Measurements from ENCODE around the gene TULP4. TPM values are rescaled to one million over a fixed set of nuclear protein-coding genes. Genes with fewer than 3 reads are reported as not detected.
A peak's percentile ranks its signal among the peaks of the same experiment; 100 is the strongest.

TULP4 gene
- total RNA-seq, 4 donors from 2014 or later = 76.7 to 118 (median 95.7) TPM

DNA sequence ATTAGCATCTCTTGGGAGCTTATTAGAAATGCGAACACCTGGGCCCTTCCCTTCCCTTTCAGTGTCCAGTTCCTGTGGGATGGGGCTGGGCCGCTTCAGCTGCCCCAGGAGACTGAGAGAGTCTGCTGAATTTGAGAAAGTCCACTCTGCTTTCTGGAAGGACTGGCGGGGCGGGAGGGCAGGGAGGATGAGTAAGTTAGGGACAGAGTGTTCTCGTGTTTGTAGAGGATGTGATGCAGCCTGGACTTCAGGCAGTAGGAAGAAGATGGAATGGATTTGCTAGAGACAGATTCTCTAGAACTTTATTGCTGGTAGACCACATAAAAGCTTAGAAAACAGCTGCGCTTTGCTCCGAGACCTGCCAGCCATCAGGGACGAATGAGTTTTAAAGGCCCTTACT lies 1.1 kb upstream of the TULP4 start:
- DNase-seq (ENCODE audit: low spot score) (no peak), ATAC-seq (ENCODE audit: low FRiP score) (no peak)
- TF ChIP-seq, protein P1, sequence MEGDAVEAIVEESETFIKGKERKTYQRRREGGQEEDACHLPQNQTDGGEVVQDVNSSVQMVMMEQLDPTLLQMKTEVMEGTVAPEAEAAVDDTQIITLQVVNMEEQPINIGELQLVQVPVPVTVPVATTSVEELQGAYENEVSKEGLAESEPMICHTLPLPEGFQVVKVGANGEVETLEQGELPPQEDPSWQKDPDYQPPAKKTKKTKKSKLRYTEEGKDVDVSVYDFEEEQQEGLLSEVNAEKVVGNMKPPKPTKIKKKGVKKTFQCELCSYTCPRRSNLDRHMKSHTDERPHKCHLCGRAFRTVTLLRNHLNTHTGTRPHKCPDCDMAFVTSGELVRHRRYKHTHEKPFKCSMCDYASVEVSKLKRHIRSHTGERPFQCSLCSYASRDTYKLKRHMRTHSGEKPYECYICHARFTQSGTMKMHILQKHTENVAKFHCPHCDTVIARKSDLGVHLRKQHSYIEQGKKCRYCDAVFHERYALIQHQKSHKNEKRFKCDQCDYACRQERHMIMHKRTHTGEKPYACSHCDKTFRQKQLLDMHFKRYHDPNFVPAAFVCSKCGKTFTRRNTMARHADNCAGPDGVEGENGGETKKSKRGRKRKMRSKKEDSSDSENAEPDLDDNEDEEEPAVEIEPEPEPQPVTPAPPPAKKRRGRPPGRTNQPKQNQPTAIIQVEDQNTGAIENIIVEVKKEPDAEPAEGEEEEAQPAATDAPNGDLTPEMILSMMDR (IDR thresholded peaks at IDR 0.05) = no peak

DNA sequence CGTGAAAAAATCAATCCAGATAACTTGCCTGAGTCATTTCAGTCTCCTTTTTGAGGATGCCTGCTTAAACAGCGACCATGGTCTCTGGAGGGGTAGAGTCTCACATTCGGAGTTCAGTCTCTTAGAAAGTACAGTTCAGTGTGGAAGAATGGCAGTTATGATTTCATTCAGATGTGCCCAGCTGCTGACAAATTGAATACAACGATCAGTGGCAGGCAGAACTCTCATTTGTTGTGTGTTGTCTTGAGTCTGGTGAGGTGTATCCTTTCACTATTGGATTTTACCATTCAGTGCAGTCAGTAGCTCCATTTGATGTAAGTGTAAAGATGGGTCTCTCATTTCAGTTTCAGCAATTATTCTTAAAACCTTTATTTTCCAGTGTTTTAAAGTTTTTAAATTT lies 639 bp upstream of the TULP4 start:
- no peak for DNase-seq (ENCODE audit: low spot score)
- no peak for ATAC-seq (ENCODE audit: low FRiP score)
- TF ChIP-seq, protein P1 (IDR thresholded peaks at IDR 0.05) = no peak

DNA sequence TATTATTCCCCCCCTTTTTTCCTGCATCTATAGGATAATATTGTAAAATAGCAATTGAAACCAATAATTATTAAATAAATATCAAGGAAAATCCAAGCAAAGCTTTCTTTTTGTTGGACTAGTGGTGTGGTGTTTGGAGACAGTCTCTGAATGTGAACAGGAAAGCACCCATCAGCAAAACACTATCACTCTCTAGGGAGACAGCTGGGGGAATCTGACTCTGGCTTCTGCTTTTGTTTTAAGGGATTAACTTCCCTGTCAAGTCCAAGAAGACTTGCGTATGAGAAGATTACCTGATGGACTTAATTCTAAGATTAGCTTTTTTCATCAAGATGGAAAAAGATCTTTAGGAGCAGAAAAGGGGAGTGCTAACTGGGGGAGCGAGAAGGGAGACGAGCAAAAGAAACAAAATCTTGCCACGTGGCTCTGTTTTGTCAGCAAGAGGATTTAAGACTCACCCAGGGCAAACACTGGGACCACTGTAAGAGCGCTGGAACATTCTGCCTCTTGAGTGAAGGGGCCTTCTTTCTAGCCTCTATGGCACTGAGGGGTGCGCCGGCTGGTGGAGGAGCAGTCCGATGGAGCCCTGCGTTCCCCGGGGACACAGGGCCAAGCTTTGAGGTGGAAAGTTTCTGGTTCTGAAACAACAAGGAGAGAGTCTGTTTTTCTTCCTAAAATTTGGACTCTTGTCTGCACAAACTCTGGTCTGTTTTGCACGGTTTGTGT lies 570 bp downstream of the TULP4 start:
- TF ChIP-seq, protein P1 (IDR thresholded peaks at IDR 0.05) = no peak
- DNase-seq (ENCODE audit: low spot score) (no peak), ATAC-seq (ENCODE audit: low FRiP score) (no peak)

DNA sequence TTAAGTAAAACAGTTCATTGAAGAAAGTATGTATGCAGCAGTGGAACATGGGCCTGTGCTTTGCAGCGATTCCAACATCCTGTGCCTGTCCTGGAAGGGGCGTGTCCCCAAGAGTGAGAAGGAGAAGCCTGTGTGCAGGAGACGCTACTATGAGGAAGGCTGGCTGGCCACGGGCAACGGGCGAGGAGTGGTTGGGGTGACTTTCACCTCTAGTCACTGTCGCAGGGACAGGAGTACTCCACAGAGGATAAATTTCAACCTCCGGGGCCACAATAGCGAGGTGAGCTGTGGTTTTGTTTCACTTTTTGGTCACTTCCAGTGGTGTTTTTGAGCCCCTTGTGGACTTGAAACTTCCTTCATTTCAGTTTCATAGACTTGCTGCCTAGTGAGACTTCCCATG lies 1.7 kb downstream of the TULP4 start:
- ATAC-seq (ENCODE audit: low FRiP score) (no peak), DNase-seq (ENCODE audit: low spot score) (no peak)
- TF ChIP-seq, protein P1 (IDR thresholded peaks at IDR 0.05) = no peak

DNA sequence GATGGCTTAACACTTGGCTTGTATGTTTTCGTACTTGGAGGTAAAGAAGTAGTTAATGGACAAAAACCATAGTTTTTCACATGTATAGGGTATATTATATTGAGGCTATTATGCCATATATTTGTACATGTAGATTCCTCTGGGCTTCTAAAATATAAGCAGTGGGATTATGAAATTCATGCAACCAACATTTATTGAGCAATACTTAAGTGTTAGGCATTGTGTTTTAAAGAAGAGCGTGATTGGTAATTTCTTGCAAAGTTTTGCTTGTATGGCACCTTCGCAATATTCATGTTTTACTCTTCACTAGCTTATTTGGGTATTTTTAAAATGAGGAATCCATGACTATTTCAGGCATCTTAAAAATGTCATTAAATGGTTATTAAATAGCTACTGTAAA lies 2.5 kb downstream of the TULP4 start:
- no peak for ATAC-seq (ENCODE audit: low FRiP score)
- TF ChIP-seq, protein P1 (IDR thresholded peaks at IDR 0.05) = no peak
- DNase-seq (ENCODE audit: low spot score) = no peak

DNA sequence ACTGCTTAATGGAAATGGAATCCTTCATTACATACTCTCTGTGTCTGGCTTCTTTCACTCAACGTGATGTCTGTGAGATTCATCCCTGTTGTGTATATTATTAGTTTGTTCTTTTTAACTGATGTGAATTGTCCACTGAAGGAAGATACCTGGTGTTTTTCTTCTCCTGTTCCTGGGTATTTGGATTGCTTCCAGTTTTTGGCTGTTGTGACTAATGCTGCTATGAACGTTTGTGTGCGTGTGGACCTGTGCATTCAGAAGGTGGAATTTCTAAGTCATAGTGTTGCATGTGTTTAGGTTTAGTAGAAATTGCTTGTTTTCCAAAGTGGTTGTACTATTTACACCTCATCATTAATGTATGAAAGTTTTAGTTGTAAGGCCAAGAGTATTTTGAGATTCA lies 3.8 kb downstream of the TULP4 start:
- no peak for ATAC-seq (ENCODE audit: low FRiP score)
- TF ChIP-seq, protein P1 (IDR thresholded peaks at IDR 0.05) = no peak
- DNase-seq (ENCODE audit: low spot score) = no peak

DNA sequence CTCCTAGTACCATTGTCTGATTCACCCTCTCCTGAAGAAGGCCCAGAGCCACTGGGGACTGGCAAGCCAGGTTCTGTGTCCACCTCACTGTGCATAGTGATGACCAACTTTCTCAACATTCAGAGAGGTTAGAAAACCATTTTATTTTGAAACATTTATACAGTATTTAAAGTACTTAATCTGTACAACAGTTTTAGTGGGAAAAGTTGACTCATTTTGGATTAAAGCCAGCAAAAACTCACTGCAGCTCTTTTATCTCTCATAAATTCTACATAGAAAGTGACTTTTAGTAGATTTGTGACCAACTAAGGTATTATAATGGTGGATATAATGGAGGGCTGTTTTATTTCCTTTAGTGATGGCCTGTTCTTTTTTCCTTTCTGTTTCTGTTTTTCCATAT lies 9.7 kb downstream of the TULP4 start:
- TF ChIP-seq, protein P1 (IDR thresholded peaks at IDR 0.05) = no peak
- ATAC-seq (ENCODE audit: low FRiP score) = peak; percentile 81
- no peak for DNase-seq (ENCODE audit: low spot score)

Data from omental fat pad (tissue), 4 donors.